Hepatocyte (in vitro differentiated cells): Measurements from ENCODE around the gene MYRIP. TPM values are rescaled to one million over a fixed set of nuclear protein-coding genes. Genes with fewer than 3 reads are reported as not detected.

Experiments used
- DNase-seq: peaks from one replicate; pipeline ENCODE4 v3.0.0-alpha.2; 2016; ENCODE audit warnings: low spot score
- H2AFZ ChIP-seq: fragments of 200-600 bp; sonication (generic); 2 replicates; pipeline ENCODE4 v1.6.0; 2016; ENCODE audit warnings: antibody characterized with exemption, mild to moderate bottlenecking
- H3K27ac ChIP-seq: fragments of 200-600 bp; sonication (generic); 2 replicates; pipeline ENCODE4 v1.5.1; 2016; ENCODE audit warnings: mild to moderate bottlenecking
- H3K27me3 ChIP-seq: fragments of 200-600 bp; sonication (generic); 2 replicates; pipeline ENCODE4 v1.6.1; 2016
- H3K36me3 ChIP-seq: fragments of 200-600 bp; sonication (generic); replicated peaks from 2 replicates; pipeline ENCODE4 v1.5.1; 2016; ENCODE audit warnings: low read depth; ENCODE audit not compliant: insufficient read depth
- H3K4me1 ChIP-seq: fragments of 200-600 bp; sonication (generic); 2 replicates; pipeline ENCODE4 v1.5.1; 2016; ENCODE audit warnings: mild to moderate bottlenecking, moderate library complexity; ENCODE audit not compliant: insufficient read depth
- H3K4me2 ChIP-seq: fragments of 200-600 bp; sonication (generic); 2 replicates; pipeline ENCODE4 v1.6.0; 2016
- H3K4me3 ChIP-seq: fragments of 200-600 bp; sonication (generic); 2 replicates; pipeline ENCODE4 v1.5.1; 2016; ENCODE audit warnings: mild to moderate bottlenecking
- H3K79me2 ChIP-seq: fragments of 200-600 bp; sonication (generic); 2 replicates; pipeline ENCODE4 v1.6.0; 2017; ENCODE audit warnings: mild to moderate bottlenecking
- H3K9me2 ChIP-seq: fragments of 200-600 bp; sonication (generic); replicated peaks from 2 replicates; pipeline ENCODE4 v1.6.0; 2017; ENCODE audit warnings: mild to moderate bottlenecking; ENCODE audit not compliant: insufficient read depth
- H3K9me3 ChIP-seq: fragments of 200-600 bp; sonication (generic); 2 replicates; pipeline ENCODE4 v1.5.1; 2016; ENCODE audit warnings: low read depth, mild to moderate bottlenecking
- H4K20me1 ChIP-seq: fragments of 200-600 bp; sonication (generic); 2 replicates; pipeline ENCODE4 v1.6.0; 2016; ENCODE audit warnings: mild to moderate bottlenecking; ENCODE audit not compliant: insufficient read depth, poor library complexity, severe bottlenecking
- CTCF ChIP-seq: fragments of 200-600 bp; sonication (generic); IDR thresholded peaks from 2 replicates; pipeline ENCODE4 v1.5.1; 2016; ENCODE audit warnings: antibody characterized with exemption, mild to moderate bottlenecking; ENCODE audit not compliant: poor library complexity
- EZH2 ChIP-seq: fragments of 200-600 bp; sonication (generic); IDR thresholded peaks from 2 replicates; pipeline ENCODE4 v1.6.1; 2016; ENCODE audit warnings: antibody characterized with exemption, mild to moderate bottlenecking, borderline replicate concordance
- EZH2phosphoT487 ChIP-seq: fragments of 200-600 bp; sonication (generic); IDR thresholded peaks from one replicate; pipeline ENCODE4 v1.6.1; 2018; ENCODE audit warnings: antibody characterized with exemption, mild to moderate bottlenecking, low read depth, moderate library complexity; ENCODE audit not compliant: unreplicated experiment, severe bottlenecking
- WGBS: methylation state at CpG from one replicate; pipeline ENCODE4 v1.1.6; 2016; ENCODE audit warnings: low lambda C conversion rate; ENCODE audit errors: missing lambda C conversion rate; 5-methylcytosine and 5-hydroxymethylcytosine counted together
- polyA plus RNA-seq: library from polyadenylated mRNA; unstranded; fragments of >200 nt; fragmentation: Nextera tagmentation; extraction: Ambion mirVana; gene quantifications from 2 replicates; pipeline ENCODE4 v1.2.1, GENCODE V29; 2016
- total RNA-seq: library from RNA; depleted of rRNA; stranded (reverse); fragments of >200 nt; gene quantifications from 2 replicates; pipeline ENCODE4 v1.2.3, GENCODE V29; 2014

The MYRIP gene
- total and polyA plus RNA-seq, 2 experiments from 2014 or later = 0.57 TPM; not detected in 1

- Histone ChIP-seq H3K27ac (no peak overlapping the region), H3K9me3 (no peaks in the 10 kb centered on the region), H3K27me3 (no peaks in the 10 kb centered on the region), H4K20me1 (no peaks in the 10 kb centered on the region), H3K4me3 (no peak overlapping the region), H3K9me2 (no peaks in the 10 kb centered on the region), H2AFZ (no peak overlapping the region), H3K4me1 (peaks cover 8% of the 10 kb centered on the region), H3K4me2 (no peak overlapping the region), H3K36me3 (no peaks in the 10 kb centered on the region), H3K79me2 (no peaks in the 10 kb centered on the region)
- TF ChIP-seq CTCF (no peak), EZH2phosphoT487 (no peak), EZH2 (no peak)
- DNase-seq = no peak
- WGBS = 60% methylated on average over 2 of the region's 2 CpGs
These were observed 105.6 kb downstream of the MYRIP start for GRCh38 chr3:39915027-39915426.

- no peak overlapping the region for H3K4me2 ChIP-seq
- no peaks in the 10 kb centered on the region for H3K9me3 ChIP-seq
- no peak for DNase-seq
- no peak for TF ChIP-seq EZH2phosphoT487
- TF ChIP-seq CTCF = no peak
- no peak for TF ChIP-seq EZH2
- no peak overlapping the region for H2AFZ ChIP-seq
- H3K27me3 ChIP-seq = no peaks in the 10 kb centered on the region
- H3K27ac ChIP-seq = no peak overlapping the region
- no peaks in the 10 kb centered on the region for H3K9me2 ChIP-seq
- WGBS = 83% methylated on average over 1 of the region's 1 CpG
- H3K79me2 ChIP-seq = no peaks in the 10 kb centered on the region
- H3K4me1 ChIP-seq = peaks cover 3% of the 10 kb centered on the region
- no peaks in the 10 kb centered on the region for H4K20me1 ChIP-seq
- H3K36me3 ChIP-seq = no peaks in the 10 kb centered on the region
- H3K4me3 ChIP-seq = no peak overlapping the region
These were observed 107.8 kb downstream of the MYRIP start for GRCh38 chr3:39917065-39917773.

- TF ChIP-seq EZH2phosphoT487 (no peak), EZH2 (no peak), CTCF (no peak)
- no peak overlapping the region for H3K4me3 ChIP-seq
- no peak overlapping the region for H3K27ac ChIP-seq
- no peaks in the 10 kb centered on the region for H3K9me3 ChIP-seq
- DNase-seq = no peak
- no peak overlapping the region for H2AFZ ChIP-seq
- WGBS = 92% methylated on average over 2 of the region's 2 CpGs
- peaks cover 4% of the 10 kb centered on the region for H3K4me1 ChIP-seq
- H3K27me3 ChIP-seq = no peaks in the 10 kb centered on the region
- no peaks in the 10 kb centered on the region for H3K79me2 ChIP-seq
- H4K20me1 ChIP-seq = no peaks in the 10 kb centered on the region
- H3K4me2 ChIP-seq = no peak overlapping the region
- H3K9me2 ChIP-seq = no peaks in the 10 kb centered on the region
- no peaks in the 10 kb centered on the region for H3K36me3 ChIP-seq
These were observed 109.9 kb downstream of the MYRIP start for GRCh38 chr3:39919281-39919680.
